HG03025 (cell line): ENCODE results near the gene SOBP.
A peak's percentile ranks its signal among the peaks of the same experiment; 100 is the strongest.

ENCODE experiments used
- ATAC-seq: cut with Tn5 transposase; IDR thresholded peaks from one replicate; pipeline ENCODE4 v1.9.1; 2021; ENCODE audit warnings: mild to moderate bottlenecking, moderate library complexity; ENCODE audit not compliant: unreplicated experiment, low FRiP score

The SOBP gene

GRCh38 chr6:107673076-107673494 is 183.2 kb downstream of the SOBP start:
- no peak for ATAC-seq

GRCh38 chr6:107674995-107675738 is 185.2 kb downstream of the SOBP start:
- ATAC-seq, result peak; percentile 81

GRCh38 chr6:107676042-107676441 is 186.1 kb downstream of the SOBP start:
- ATAC-seq, result no peak

- no peak for ATAC-seq
These were observed 187.5 kb downstream of the SOBP start for GRCh38 chr6:107677399-107677798.

- no peak for ATAC-seq
These were observed 189.5 kb downstream of the SOBP start for GRCh38 chr6:107679457-107679856.

GRCh38 chr6:107682721-107683120 is 192.8 kb downstream of the SOBP start:
- ATAC-seq, result no peak

GRCh38 chr6:107683183-107683582 is 193.3 kb downstream of the SOBP start:
- ATAC-seq, result no peak

- ATAC-seq, result no peak
These were observed 195.1 kb downstream of the SOBP start for GRCh38 chr6:107684996-107685395.

- ATAC-seq, result no peak
These were observed 199.3 kb downstream of the SOBP start for GRCh38 chr6:107689190-107689589.

- no peak for ATAC-seq
These were observed 200.2 kb downstream of the SOBP start for GRCh38 chr6:107689951-107690642.

- no peak for ATAC-seq
These were observed 200.7 kb downstream of the SOBP start for GRCh38 chr6:107690643-107691061.

- no peak for ATAC-seq
These were observed 201.3 kb downstream of the SOBP start for GRCh38 chr6:107691062-107691751.

- no peak for ATAC-seq
These were observed 202.4 kb downstream of the SOBP start for GRCh38 chr6:107692351-107692750.

- no peak for ATAC-seq
These were observed 205.3 kb downstream of the SOBP start for GRCh38 chr6:107695061-107695720.

GRCh38 chr6:107697682-107698081 is 207.8 kb downstream of the SOBP start:
- no peak for ATAC-seq

GRCh38 chr6:107698146-107698545 is 208.2 kb downstream of the SOBP start:
- no peak for ATAC-seq

GRCh38 chr6:107699254-107699653 is 209.3 kb downstream of the SOBP start:
- no peak for ATAC-seq

GRCh38 chr6:107699697-107700325 is 209.9 kb downstream of the SOBP start:
- ATAC-seq, result no peak

- ATAC-seq, result no peak
These were observed 213.7 kb downstream of the SOBP start for GRCh38 chr6:107703606-107704005.

- no peak for ATAC-seq
These were observed 214.6 kb downstream of the SOBP start for GRCh38 chr6:107704347-107705013.
